DMS53 (cell line): Measurements from ENCODE around the gene NKX2-4.
A peak's percentile ranks its signal among the peaks of the same experiment; 100 is the strongest.

Source experiments
- DNase-seq: peaks from one replicate; lab custom pipeline; 2025; lab: John Stamatoyannopoulos, UW

Gene NKX2-4

DNA sequence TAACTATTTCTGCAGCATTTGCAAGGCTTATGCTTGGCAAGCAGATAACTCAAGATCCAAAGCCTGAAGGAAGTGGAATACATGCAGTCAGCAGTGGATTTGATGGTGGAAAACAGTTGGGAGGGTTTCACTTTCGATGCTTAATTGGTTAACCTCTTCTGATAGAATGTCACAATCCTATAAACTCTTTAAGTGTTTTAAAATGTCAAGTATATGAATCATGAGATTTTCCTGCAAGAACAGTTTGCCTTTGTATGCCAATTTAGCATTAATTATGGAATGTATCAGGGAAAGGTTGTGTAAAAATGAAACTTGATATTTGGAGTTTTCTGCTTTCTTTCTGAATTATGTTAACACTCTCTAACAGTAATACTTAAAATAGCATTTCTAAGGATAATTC, 36.6 kb downstream of the NKX2-4 start:
- peak; percentile 5 for DNase-seq

DNA sequence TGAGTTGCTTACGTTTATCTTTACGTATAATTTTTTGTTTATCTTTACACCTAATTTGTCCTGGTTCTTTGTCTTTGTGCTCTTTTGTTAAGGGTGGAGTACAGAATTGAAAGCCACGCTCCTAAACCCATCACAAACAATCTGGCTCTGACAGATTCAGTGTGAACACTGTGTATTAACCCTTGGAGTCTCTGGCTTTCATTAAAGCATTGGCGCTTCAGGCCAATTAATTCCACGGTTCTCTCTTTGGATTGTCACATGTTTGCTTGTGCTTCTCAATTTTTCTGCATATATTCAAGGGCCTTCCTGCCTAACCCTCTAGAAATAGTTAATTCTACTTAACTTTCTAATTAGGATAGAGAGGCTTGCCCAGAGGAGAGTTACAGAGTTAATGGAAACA, 38.6 kb downstream of the NKX2-4 start:
- no peak for DNase-seq

DNA sequence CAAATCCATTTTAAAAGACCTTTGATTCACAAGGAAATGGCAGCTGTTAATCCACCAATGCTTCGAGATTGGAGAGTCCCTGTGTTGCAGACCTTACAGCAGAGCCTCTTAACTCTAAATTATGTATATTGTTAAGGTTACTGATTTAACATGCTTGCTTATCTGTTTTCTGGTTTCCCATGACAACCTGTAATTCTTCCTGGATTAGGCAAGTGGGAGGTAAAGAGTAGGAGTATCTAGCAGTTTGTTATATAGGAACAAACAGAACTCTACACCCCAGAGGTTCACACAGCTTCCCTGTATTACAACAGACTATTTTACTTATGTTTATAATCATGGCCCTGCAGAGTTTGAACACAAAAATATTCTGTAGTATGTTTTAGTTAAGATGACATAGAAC, 39.5 kb downstream of the NKX2-4 start:
- DNase-seq = peak; percentile 54

DNA sequence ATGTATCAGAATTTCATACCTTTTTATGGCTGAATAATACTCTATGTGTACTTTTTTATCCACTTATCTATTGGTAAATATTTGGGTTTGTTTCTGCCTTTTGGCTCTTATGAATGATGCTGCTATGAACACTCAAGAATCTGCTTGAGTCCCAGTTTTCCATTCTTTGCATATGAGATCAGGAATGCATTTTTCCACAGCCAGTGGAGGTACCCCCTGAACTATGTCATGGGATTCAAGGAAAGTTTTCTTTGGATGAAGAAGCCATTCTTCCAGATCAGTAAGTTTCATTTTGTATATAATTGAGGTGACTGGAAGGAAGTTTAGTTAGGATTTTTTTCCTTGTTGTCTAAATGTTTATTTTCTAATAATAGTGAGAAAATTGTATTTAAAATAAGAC, 40.9 kb downstream of the NKX2-4 start:
- DNase-seq = no peak

DNA sequence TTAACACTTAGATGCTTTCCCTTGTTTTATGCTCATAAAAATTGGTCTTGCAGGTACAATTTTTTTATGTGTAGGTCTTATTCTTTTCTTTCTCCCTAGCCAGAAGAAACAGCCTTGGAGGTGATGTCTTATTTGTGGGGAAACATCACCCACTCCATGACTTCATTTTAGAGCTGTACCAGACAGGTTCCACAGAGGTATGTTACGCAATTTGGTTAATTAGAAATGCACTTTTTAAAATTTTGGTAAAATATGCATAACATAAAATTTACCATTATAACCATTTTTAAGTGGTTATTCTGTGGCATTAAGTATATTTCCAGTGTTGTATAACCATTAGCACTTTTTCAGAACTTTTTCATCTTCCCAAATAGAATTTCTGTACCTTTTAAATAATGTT, 41.3 kb downstream of the NKX2-4 start:
- no peak for DNase-seq

DNA sequence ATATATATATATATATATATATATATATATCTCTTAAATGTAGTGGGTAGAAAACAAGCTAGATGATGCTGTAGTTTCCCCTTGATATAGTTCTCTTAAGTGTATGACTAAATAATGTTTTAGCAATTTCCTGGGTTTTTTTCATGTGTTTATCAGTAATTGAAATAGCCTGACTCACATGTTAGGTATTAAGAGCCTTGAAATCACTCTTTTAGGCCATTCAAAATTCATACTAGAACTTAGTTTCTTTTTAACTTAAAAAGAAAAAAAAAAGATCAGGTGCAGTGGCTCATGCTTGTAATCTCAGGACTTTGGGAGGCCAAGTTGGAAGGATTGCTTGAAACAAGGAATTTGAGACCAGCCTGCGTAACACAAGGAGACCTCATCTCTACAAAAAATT, 44.1 kb downstream of the NKX2-4 start:
- no peak for DNase-seq

DNA sequence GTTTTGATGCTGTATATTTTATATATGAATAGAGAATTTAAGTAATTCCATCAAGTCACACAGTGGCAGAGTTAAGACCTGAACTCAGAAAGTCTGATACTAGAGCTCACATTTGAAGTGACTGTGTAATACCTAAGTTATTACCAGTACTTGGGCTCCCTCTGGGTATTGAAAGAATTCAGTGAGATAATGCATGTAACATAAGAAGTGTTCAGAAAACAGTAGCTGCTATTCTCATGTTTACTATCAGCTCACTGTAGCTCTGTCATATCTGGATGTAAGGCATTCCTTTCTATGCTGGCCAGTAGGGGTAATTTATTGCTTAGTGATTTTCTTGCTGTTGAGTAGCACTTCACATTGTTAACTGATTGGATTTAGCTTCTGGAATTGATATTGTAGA, 44.6 kb downstream of the NKX2-4 start:
- DNase-seq = no peak
